Stimulated activated CD4-positive, alpha-beta T cell treated with anti-CD3 and anti-CD28 coated beads, Interleukin-1b, Interleukin-23, amount 100 ng/mL, for 24 hours (primary cell): ENCODE results near the gene NEUROD2.

Experiments
- DNase-seq, 4 experiments: peaks; one replicate each; pipeline ENCODE4 v3.0.0-alpha.2; 2020; ENCODE audit warnings: low read depth in 4 of 4, low spot score in 1 of 4

NEUROD2 gene

DNA sequence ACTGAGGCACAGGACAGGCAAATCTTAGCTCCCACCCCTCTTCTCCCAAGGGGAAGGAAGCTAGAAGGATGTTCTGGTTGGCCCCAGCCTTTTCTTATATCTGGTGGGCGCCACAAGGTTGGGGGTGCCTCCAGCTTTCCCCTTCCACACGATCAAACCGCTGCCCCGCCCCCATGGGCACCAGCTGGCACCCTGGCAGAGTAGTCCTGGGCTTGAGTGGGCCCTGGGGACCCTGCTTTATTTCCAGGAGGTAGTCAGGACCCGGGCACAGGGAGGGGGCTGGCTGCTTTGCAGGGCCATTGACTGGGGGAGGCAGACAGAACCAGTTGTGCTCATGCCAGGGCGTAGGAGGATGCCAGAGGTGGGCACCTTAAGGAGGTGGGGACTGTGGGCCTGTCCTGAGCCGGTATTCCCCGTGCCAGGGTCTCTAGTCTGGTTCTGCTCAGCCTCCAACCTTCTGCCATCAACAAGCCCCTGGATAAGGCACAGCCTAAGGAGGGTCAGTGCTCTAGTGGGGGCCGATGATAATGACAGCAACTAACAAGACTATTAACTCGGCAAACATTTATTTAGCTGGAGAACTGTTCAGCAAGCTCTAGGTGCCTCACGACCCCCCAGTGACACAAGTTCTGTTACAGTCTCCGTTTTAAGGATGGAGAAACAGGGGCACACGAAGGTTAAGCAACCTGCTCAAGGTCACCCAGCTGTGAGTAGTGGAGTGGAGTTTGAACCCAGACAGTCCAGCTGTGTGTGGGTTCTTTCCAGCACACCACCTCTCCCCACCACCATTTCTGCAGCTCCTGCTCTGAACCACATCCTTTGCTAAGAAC lies 11.5 kb upstream of the NEUROD2 start:
- no peak for DNase-seq

DNA sequence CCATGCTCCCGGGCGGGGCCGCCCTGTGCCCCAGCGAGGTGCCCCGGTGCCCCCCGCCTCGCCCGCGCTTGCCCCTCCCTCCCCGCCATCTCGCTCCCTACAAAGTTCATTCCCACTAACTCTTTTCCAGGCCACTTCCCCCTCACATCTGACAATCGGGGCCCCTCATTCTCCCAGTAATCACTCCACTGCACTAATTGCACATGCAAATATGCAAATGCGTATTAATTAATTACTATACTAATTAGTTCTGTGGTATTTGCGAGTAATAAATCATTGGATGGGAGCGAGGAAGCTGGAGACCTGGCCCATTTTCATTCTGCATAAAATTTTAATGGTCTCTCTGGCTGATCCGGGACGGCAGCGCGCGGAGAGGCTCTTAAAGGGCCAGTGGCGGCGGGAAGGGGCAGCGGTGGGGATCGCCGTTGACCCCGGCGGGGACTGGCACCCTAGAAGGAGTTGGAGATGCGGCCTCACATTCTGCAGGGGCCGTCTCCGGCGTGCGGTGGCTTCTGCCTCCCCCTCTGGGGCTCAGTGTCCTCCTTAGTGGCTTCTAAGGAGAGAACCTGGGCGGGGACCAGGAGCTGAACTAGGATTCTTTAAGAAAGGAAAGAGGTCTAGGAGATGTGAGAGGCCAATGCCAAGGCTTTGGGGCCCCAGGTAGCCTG lies 10.7 kb upstream of the NEUROD2 start:
- DNase-seq: no peak

DNA sequence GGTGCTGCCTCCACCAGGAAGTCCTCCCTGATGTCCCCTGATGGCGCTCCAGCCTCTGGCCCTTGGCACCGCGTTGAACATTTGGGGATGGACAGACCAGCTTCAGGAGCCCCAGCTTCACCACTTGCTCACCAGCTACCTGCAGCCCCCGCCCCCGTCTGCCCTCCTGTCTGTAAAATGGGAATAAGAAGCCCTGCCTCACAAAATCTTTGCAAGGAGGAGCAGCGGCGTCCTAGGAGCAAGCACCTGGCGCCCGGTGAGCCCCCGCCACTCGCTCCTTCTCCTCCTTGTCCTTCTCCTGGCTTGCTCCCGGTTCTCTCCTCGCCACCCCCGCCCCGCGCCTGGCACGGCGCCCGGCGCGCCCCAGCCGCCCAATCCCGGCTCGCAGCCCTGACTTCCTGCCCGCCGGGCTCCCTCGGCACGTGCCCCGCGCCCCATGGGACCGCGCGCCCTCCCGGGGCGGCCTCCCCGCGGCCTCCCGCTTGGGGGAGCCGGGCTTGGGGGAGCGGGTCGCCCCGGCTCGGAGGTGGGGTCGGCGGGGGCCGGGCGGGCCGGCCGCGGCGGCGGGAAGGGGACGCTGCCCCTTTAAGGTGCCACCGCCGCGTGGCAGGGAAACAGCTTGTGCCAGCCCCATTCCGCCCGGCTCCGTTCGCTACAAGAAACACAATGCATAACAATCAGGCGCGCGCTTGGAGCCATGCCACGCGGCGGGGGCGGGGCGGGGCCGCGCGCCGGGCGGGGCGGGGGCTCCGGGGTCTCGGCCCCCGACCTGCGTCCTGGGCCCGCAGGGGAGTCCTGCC lies 9.9 kb upstream of the NEUROD2 start:
- peak in 2 of 4 experiments; percentile 35 to 37 for DNase-seq

DNA sequence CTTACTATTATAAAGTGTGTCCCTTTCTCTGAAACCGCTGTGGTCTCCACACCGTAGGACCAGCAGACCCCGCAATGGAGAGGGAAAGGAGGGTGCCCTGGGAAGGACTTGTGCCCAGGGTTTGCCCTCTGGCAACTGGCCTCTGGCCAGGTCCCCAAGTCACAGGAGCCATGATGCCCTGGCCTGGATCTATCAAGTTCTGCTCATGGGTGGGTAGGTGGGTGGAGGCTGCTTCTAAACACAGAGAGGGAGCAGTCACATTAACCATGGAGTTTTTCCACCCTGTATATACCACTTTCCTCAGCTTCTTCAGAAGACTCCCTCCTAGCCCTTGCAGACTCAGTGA lies 9.4 kb upstream of the NEUROD2 start:
- DNase-seq: no peak

DNA sequence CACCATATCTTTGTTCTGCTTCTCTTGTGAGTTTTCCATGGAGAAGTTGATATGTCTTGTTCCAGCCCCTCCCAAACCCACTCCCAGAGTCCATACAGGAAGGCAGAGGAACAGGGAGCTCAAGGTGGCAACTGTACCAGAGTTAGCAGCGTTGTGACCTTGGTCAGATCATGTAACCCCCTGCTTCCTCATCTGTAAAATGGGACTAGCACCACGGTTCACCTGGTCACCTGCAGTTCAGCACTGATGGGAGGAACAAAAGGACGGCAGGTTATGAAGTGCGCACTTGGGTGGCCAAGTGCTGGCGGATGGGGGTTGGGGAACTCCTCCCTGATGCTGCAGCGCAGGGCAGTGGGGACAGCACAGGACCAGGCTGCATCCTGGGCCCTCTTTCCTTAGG lies 7.7 kb upstream of the NEUROD2 start:
- no peak for DNase-seq

DNA sequence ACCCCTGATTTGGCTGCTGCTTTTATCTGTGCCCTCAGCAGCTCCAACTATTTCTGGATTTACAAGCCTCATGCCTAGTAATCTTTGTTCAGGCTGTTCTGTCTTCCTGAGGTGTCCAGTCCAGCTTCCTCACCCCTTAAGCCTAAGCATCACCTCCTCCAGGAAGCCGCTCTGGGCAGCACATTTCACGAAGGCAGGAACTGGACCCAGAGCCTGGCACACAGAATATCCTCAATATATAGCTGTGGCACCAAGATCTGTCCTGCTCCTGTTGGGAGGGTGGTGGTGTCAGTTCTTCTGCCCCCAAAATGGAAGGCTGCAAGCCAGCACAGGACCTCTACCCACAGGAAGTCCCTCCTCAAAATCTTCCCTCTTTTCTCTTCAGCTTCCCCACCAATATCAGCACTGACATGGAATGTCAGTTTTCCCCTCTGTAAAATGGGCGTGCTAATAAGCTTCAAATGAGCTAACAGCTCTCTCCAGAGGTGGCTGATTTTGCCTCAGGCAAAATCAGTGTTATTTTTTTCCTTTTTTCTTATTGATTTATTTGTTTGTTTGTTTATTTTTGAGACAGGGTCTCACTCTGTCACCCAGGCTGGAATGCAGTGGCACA lies 6.9 kb upstream of the NEUROD2 start:
- DNase-seq: no peak

DNA sequence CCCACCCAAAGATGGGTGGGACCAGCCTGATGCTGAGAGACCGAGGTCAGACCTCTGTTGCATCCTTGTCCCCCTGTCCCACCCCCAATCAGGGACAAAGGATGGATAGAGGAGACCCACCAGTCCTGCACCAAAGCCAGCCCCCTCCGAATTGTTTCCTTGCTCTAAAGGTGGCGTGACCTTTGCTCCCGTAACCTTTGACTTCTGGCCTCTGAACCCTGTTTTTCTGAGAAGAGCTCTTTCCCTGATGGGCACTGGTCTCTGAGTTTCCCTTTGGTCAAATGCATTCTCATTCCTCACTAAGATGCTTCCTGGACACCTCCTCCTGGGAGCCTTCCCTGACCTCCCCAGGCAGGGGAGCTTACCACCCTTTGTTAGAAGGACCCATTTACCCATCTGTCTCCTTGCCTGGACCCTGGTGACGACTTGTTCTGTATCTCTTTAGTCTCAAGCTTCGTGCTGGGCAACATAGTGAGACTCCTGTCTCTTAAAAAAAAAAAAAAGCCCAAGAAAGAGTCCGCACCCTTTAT lies 5.3 kb upstream of the NEUROD2 start:
- no peak for DNase-seq

DNA sequence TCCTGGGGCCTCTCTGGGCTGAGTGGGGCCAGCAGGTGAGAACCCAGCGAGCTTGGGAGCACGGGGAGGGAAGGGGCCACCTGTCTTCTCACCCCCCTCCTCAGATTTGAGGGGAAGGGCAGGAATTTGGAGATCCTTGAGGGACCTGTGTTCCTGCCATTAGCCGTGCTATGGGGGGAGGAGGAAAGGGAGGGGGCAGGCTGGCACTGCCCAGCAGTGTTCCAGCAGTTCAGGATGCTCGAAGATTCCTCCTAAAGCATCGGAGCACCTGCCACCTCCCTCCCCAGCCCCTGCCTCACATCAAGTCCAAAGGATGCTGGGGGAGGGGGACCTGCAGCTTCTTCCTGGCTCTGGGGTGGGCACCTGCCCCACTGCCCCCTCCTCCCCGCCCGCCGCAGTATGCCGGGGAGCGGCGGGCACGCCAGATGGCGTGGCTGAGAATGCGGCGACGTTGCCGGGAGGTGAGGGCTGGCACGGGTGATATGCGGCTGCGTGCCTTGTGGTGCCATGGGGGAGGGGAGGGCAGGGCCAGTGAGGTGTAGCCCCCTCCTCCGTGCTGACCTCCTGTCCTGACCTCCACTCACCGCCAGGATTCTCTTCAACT lies 4.7 kb upstream of the NEUROD2 start:
- no peak for DNase-seq

DNA sequence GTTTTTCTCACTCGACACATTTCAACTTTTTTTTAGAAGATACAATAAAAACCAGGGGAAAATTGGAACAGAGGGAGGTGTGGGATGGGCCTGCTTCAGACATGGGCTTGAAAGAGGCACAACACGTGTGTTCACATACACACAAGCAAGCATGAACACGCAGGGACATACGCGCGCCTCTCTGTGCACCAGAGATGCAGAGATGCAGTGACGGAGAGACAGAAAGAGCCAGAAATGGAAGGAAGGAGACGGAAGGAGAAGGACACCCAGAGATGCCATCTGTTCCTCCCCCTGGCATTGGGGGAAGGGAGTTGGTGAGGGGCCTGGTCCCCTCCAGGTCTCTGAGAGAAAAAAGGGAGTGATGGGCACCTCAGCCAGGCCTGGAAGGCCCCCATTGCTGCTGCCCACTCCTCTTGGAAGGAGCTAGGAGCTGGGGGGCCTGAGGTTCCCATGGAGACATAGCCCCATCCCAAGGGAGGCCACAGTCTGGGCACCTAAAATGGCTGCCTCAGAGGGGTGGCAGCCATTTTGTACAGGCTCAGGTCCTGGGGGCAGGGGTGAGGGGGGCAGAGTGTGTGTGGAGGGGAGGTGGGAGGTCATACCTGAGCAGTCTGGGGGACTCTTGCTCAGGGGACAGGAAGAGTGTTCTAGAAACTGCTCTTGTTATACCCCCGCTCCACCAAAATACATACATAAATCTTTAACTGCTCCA lies 3.8 kb upstream of the NEUROD2 start:
- DNase-seq: no peak

DNA sequence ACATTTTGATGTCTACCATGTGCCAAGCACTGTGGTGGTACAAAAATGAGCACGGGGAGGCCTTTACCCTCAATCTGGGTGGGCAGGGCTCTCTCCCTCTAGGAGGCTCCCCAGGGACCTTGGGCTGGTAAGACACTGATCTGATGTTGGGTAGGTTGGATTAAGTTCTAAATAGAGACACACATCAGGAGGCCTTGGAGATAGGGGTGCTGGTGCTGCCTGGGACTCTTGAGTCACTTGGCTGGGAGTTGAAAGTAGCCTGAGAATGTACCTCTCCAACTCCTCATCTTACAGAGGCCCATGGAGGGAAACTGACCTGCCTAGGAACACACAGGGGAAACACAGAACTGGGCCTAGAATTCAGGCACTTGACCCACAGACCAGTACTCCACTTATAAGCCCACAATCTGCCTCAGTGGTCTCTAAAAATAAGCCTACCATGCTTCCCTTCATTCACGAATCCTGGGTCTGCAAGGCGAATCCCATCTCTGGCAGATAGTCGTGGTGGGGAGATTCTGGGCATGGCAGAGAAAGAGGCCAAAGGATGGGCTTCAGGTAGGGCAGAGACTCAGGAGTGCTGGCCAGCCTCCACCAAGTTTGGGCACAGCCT lies 1.8 kb upstream of the NEUROD2 start:
- no peak for DNase-seq

DNA sequence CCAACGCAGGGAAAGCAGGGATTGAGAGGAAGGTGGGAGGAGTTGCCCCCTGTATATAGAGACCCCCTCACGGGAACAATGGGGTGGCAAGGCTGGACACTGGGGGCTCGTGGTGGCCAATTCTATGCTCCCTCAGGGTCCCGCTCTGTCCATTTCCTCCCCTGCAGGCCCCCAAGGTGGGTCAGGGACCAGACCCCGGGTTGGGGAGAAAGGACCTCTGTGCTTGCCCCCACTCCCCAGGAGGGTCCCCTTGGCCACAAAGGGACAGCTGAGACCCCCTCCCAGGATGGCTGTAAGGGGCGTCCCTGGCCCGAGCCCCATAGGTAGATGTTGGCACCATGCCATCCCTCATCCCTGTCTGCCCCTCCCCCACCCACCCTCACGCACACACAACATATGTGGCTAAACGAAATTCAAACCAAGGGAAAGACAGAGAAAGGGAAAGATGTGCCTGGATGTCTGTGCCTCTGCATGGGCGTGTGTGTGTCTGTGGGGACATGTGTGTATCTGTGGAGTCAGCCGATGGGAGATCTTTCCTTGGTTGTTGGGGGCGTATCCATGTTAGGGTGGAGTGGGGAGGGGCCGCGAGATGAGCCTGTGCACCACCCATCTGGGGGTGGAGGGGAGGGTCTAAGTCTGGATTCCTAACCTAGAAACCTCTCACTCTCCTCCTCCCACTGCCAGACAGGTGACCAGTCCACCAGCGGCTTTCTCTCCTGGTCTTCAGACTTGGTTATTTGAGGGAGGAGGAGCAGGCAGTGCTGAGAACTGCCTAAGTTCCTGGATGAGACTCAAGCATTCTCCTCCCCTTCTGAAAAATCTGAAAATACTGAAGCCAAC lies 642 bp upstream of the NEUROD2 start:
- DNase-seq: no peak

DNA sequence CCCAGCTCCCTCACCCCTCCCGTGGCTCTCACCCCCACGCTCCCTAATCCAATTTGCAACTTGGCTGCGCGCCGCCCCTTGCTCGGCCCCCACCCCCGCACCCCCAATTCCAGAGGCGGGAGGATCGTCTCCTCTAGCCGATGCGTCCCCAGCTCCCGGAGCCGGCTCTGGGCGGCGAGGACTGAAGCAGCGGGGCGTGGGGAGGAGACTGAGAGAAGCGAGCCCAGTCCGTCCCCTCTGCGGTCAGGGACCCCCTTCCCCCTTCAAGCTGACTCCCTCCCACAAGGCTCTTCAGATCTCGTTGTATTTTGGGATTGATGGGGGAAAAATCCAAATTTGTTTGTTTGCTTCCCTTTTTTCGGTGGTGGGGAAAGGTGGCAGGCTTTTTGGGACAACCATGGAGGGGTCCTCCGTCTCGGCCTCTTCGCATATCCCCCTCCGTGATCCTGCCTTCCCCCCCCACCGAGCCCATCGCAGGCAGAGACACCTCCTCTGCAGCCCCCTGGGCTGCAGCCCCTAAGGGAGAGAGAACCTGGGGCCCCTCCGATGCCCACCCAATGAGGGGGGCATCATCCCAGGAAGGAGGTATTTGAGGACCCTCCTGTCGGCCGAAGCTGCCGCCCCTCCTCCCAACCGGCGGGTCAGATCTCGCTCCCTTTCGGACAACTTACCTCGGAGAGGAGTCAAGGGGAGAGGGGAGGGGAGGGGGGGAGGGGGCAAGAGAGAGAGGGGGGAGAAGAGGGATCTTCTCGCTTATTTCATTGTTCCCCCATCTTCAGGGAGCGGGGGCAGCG lies 466 bp downstream of the NEUROD2 start:
- no peak for DNase-seq

DNA sequence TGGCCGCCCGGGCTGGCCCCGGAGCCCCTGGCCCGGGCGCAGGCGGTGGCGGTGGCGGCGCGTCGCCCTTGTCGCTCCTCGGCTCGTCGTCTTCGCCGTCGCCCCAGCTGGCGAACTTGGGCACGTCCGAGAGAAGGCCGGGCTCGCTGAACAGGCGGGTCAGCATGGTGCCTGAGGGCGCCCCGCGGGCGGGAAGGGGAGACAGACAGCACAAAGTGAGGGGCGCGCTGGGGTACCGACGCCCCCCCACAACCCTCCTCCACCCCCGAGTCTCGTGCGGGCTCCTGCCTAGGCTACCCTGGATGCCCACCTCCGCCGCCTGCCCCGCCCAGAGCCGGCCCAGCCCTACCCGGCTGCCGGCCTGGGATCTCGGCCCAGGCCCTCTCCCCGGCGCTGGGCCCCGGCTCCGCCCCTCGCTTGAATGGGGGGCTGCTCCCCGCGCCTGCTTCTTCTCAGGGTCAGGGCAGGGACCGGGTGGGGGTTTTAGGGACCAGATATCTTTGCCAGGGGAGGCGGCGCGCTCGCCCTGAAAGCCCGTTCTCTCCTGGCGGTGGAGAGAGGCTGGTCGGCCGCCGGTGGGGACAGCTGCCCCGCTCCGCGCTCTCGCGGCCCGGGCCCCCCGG lies 1.2 kb downstream of the NEUROD2 start:
- no peak for DNase-seq

DNA sequence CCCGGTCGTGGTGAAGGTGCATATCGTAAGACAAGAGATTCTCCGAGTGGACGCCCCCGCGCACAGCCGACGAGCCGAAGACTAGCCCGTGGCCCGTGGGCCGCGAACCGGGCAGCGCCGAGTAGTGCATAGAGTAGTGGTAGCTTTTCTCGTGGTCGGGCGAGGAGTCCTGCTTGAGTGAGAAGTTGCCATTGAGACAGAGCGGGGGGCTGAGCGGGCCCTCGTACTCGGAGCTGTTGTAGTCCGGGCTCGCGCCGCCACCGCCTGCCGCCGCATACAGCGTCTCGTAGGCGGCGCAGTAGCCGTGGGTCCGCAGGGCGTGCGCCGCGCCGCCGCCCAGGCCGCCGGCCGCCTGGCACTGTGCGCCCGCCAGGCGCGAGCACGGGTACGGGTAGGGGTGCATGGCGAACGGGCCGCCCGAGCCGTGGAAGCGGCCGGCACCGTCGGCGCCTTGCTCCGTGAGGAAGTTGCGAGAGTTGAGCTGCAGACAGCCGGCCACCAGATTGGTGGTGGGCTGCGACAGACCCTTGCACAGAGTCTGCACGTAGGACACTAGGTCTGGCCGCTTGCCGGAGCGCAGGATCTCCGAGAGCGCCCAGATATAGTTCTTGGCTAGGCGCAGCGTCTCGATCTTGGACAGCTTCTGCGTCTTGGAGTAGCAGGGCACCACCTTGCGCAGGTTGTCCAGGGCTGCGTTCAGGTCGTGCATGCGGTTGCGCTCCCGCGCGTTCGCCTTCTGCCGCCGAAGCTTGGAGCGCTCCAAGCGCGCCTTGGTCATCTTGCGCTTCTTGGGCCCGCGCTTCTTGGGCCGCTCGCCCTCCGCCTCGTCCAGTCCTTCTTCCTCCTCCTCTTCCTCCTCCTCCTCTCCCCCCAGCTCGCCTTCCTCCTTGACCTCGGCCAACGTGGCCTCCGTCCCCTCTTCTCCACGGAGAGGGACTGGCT lies 2.0 kb downstream of the NEUROD2 start:
- DNase-seq: no peak

DNA sequence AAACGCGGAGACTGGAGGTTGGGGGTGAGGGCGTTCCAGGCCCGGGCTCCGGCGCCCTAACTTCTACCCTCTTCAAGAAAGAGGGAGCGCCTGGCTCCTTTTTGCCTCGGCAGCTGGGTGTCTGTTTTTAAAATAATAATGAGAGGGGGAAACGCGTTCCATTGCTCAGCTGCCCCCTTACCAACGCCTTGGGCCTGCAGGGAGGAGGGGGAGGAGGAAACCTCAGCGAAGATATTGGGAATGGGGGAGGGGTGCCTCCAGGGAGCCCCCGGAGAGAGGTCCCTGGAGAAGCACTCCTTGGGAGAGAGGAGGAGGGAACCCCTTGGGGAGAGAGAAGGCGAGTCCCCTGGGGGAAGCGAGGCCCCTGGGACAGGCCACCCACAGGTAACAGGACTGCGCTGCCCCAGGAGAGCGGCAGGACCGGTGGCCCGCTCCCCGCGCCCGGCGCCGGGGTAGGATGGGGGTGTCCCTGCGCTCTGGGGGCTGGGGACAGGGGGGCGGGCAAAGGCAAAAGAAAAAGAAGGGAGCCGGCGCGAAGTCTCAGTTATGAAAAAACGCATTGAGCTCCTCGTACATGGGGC lies 2.7 kb downstream of the NEUROD2 start:
- no peak for DNase-seq

DNA sequence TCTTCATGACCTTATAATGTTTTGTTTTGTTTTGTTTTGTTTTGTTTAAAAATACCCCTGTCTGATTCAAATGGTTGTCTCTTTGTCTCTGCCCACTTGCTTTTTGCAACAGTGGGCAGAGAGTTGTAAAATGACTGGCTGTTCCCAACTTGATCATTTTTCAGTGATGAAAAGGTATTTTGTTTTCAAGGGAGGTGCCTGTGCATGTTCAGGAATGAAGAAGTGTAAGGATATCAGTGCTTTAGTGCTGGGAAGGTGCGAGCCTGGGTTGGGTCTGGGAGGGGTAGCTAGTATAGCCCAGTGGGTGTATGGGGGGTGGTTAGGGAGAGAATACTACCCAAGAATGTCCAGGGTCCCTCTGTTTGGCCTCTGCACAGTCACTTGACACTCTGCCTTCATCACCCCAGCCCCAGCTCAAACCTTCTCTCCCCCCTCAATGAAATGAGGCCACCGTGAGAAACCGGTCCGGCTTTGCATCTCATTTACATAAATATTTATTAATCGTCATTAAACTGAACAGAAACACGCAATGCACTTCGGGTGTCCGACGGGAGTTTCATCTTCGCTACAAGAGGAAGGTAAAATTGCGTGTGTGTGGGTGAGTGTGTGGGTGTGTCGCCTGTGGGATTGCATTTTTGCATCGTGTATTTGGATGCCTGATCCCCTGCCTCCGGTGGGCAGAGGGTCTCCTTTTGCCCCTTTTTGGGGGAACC lies 4.3 kb downstream of the NEUROD2 start:
- DNase-seq: no peak
